Measurements from ENCODE around the gene ARL15. TPM values are rescaled to one million over a fixed set of nuclear protein-coding genes. Genes with fewer than 3 reads are reported as not detected.
"Not testable (repeated sequence)": the region's sequence is repeated elsewhere in the genome, so short reads cannot be mapped to it uniquely, and the experiment has no call there.

The ARL15 gene
- total RNA-seq, 1 donor from 2014 or later = 28.9 TPM

DNA sequence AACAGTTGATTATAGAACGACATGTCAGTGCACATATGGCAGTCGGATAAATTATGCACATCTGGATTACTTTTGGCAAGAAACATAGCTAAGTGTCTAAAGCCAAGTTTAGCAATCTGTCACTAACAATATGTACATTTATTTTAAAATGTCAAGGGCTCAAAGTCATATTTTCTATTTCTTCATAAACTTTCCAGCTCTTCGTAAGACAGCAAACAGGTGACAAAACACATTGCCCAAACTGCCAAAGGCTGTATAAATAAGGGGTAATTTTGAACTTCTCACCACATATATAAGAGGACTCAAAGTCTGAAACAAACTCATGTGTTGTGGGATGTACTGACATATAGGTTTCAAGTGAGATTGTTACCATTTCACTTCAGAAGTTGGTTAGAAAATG lies 237.2 kb downstream of the ARL15 start:
- no peak overlapping the region for H3K4me3 Mint-ChIP-seq (ENCODE audit: low read depth)
- DNase-seq (ENCODE audit: low spot score, unreplicated experiment) = no peak

DNA sequence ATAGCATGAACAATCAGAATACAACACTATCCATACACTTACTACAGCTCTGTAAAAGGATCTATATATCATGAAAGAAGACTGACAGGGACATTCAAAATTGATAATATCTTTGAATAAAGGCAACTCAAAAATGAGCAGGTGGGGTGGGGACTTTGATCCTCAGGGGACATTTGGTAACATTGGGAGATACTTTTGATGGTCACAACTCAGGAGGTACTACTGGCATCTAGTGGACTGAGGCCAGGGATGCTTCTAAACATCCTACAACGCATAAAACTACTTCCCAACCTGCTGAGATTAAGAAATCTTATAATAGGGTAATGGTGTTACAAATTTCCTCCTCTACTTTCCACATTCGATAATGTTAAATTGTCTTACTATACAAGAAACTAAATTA lies 243.9 kb downstream of the ARL15 start:
- TF ChIP-seq, protein P1, sequence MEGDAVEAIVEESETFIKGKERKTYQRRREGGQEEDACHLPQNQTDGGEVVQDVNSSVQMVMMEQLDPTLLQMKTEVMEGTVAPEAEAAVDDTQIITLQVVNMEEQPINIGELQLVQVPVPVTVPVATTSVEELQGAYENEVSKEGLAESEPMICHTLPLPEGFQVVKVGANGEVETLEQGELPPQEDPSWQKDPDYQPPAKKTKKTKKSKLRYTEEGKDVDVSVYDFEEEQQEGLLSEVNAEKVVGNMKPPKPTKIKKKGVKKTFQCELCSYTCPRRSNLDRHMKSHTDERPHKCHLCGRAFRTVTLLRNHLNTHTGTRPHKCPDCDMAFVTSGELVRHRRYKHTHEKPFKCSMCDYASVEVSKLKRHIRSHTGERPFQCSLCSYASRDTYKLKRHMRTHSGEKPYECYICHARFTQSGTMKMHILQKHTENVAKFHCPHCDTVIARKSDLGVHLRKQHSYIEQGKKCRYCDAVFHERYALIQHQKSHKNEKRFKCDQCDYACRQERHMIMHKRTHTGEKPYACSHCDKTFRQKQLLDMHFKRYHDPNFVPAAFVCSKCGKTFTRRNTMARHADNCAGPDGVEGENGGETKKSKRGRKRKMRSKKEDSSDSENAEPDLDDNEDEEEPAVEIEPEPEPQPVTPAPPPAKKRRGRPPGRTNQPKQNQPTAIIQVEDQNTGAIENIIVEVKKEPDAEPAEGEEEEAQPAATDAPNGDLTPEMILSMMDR (IDR thresholded peaks at IDR 0.05; ENCODE audit: unreplicated experiment) = no peak
- no peaks in the 10 kb centered on the region for H3K36me3 Mint-ChIP-seq (ENCODE audit: insufficient read depth)
- H3K4me3 Mint-ChIP-seq (ENCODE audit: low read depth) = no peak overlapping the region
- H3K9me3 Mint-ChIP-seq (ENCODE audit: low read depth) = no peaks in the 10 kb centered on the region
- no peak overlapping the region for H3K27ac Mint-ChIP-seq
- DNase-seq (ENCODE audit: low spot score, unreplicated experiment) = no peak
- no peaks in the 10 kb centered on the region for H3K4me1 Mint-ChIP-seq (ENCODE audit: low read depth)
- H3K27me3 Mint-ChIP-seq = no peaks in the 10 kb centered on the region

More for the DNA sequence above, 237.2 kb downstream of the ARL15 start:
- H3K27me3 Mint-ChIP-seq = no peaks in the 10 kb centered on the region
- no peaks in the 10 kb centered on the region for H3K9me3 Mint-ChIP-seq (ENCODE audit: low read depth)
- H3K27ac Mint-ChIP-seq = no peak overlapping the region
- TF ChIP-seq, protein P1 (IDR thresholded peaks at IDR 0.05; ENCODE audit: unreplicated experiment) = no peak
- H3K4me1 Mint-ChIP-seq (ENCODE audit: low read depth) = peaks cover 3% of the 10 kb centered on the region
- no peaks in the 10 kb centered on the region for H3K36me3 Mint-ChIP-seq (ENCODE audit: insufficient read depth)

DNA sequence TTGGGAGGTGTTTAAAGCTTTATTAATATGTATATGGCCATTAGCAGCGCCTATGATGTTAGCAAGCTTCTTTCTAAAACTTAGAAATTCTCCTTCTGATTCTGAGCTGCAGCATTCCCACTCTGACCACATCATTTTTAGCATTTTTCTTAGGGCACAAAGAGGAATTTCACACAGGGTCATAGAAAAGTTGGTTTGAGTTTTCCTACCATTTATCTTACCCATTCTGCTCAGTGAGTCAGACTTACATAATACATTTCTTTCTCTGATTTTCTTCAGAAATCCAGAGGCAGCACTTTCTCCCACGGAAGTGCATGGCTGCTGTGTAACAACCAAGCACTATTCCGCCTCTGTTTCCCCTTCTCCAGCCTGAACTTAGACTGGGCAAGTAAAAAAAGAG lies 246.6 kb downstream of the ARL15 start:
- Mint-ChIP-seq H3K36me3 (ENCODE audit: insufficient read depth) (peaks cover 3% of the 10 kb centered on the region), H3K9me3 (ENCODE audit: low read depth) (no peaks in the 10 kb centered on the region), H3K4me3 (ENCODE audit: low read depth) (no peak overlapping the region), H3K27me3 (no peaks in the 10 kb centered on the region), H3K27ac (no peak overlapping the region), H3K4me1 (ENCODE audit: low read depth) (no peaks in the 10 kb centered on the region)
- no peak for DNase-seq (ENCODE audit: low spot score, unreplicated experiment)
- TF ChIP-seq, protein P1 (IDR thresholded peaks at IDR 0.05; ENCODE audit: unreplicated experiment) = no peak

DNA sequence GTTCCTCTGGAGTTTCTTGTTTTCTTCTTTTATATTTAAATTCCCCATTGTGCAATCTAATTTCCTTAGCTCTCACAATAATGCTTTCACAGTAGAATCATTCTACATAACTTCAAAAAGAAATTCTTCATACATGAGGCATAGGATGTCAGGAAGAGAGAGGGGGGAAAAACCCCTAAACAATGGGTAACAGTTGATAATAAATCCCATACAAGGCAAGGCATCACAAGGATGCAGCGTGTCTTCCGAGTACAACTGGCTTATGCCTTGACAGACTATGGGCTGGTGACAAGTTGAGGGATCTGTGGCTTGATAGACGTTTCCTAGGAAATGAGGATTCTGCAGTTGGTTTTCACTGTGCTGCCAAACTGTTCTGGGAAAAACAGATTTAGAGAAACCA lies 247.4 kb downstream of the ARL15 start:
- no peaks in the 10 kb centered on the region for H3K27me3 Mint-ChIP-seq
- H3K27ac Mint-ChIP-seq = no peak overlapping the region
- no peak for DNase-seq (ENCODE audit: low spot score, unreplicated experiment)
- H3K4me3 Mint-ChIP-seq (ENCODE audit: low read depth) = no peak overlapping the region
- no peaks in the 10 kb centered on the region for H3K9me3 Mint-ChIP-seq (ENCODE audit: low read depth)
- H3K4me1 Mint-ChIP-seq (ENCODE audit: low read depth) = no peaks in the 10 kb centered on the region
- H3K36me3 Mint-ChIP-seq (ENCODE audit: insufficient read depth) = peaks cover 7% of the 10 kb centered on the region
- TF ChIP-seq, protein P1 (IDR thresholded peaks at IDR 0.05; ENCODE audit: unreplicated experiment) = no peak

DNA sequence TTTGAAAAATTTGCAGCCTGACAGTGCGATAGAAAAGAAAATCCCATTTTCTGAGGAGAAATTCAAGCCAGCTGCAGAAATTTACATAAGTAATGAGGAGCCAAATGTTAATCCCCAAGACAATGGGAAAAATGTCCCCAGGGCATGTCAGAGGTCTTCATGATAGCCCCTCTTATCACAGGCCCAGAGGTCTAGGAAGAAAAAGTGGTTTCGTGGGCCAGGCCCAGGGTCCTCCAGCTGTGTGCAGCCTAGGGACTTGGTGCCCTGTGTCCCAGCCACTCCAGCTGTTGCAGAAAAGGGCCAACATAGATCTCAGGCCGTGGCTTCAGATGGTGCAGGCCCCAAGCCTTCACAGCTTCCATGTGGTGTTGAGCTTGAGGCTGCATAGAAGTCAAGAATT lies 249.5 kb downstream of the ARL15 start:
- DNase-seq (ENCODE audit: low spot score, unreplicated experiment); H3K9me3 Mint-ChIP-seq (ENCODE audit: low read depth); H3K4me1 Mint-ChIP-seq (ENCODE audit: low read depth); H3K4me3 Mint-ChIP-seq (ENCODE audit: low read depth); H3K27ac Mint-ChIP-seq; H3K27me3 Mint-ChIP-seq; H3K36me3 Mint-ChIP-seq (ENCODE audit: insufficient read depth): not testable (repeated sequence)

DNA sequence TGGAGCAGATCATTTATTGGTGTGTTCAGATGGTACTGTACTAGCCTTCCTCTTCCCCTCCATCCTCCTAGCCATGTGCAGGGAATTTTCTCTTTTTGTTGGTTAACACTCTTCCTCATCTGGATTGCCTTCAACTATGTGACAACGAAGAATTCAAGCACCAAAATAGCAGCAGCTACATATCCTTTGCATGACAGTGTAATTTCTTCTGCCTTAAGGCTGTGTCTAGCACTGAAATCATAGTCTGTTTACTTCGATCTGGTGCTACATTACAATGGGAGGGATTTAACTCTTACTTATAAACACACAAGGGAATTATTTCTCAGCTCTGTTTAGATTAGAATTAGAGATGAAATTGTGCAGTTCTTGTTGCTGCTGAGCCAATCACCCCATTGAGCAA lies 260.4 kb downstream of the ARL15 start:
- peaks cover 23% of the 10 kb centered on the region for H3K4me1 Mint-ChIP-seq (ENCODE audit: low read depth)
- DNase-seq (ENCODE audit: low spot score, unreplicated experiment) = no peak
- TF ChIP-seq, protein P1 (IDR thresholded peaks at IDR 0.05; ENCODE audit: unreplicated experiment) = no peak
- H3K27ac Mint-ChIP-seq = no peak overlapping the region
- H3K9me3 Mint-ChIP-seq (ENCODE audit: low read depth) = peaks cover 2% of the 10 kb centered on the region
- H3K36me3 Mint-ChIP-seq (ENCODE audit: insufficient read depth) = peaks cover 2% of the 10 kb centered on the region
- no peaks in the 10 kb centered on the region for H3K27me3 Mint-ChIP-seq
- H3K4me3 Mint-ChIP-seq (ENCODE audit: low read depth) = no peak overlapping the region
